Breast epithelium (tissue), 4 donors: Measurements from ENCODE around the gene L3MBTL2. TPM values are rescaled to one million over a fixed set of nuclear protein-coding genes. Genes with fewer than 3 reads are reported as not detected.

Experiments
- DNase-seq, 2 donors: peaks; one replicate each; pipeline ENCODE4 v3.0.0-alpha.2; 2019; ENCODE audit warnings: low spot score in 2 of 2
- H3K27ac ChIP-seq, 2 donors: fragments of 200-600 bp; sonication (generic) in 1 of 2; one replicate each; pipeline ENCODE4 v1.5.1; 2016 to 2019; ENCODE audit warnings: mild to moderate bottlenecking in 1 of 2
- H3K27me3 ChIP-seq, 2 donors: fragments of 200-600 bp; sonication (generic) in 1 of 2; one replicate each; pipeline versions ENCODE4 v1.5.1 to v1.6.0; 2017 to 2019; ENCODE audit warnings: control low read depth in 1 of 2, mild to moderate bottlenecking in 1 of 2
- H3K36me3 ChIP-seq: fragments of 200-600 bp; one replicate; pipeline ENCODE4 v1.5.1; 2019
- H3K4me1 ChIP-seq, 2 donors: fragments of 200-600 bp; sonication (generic); one replicate each; pipeline ENCODE4 v1.5.1; 2016 to 2019; ENCODE audit warnings: control low read depth in 1 of 2
- H3K4me3 ChIP-seq, 3 donors: fragments of 200-600 bp; sonication (generic); 1 replicate in 2 of 3; 2 replicates in 1 of 3; pipeline ENCODE4 v1.5.1; 2016 to 2019; ENCODE audit warnings: mild to moderate bottlenecking in 3 of 3, moderate library complexity in 2 of 3
- H3K9me3 ChIP-seq, 2 donors: fragments of 200-600 bp; sonication (generic) in 1 of 2; one replicate each; pipeline ENCODE4 v1.5.1; 2016 to 2019; ENCODE audit warnings: control low read depth in 1 of 2
- CTCF ChIP-seq, 3 donors: fragments of 450-650 bp; IDR thresholded peaks; one replicate each; pipeline ENCODE4 v1.5.1; 2016 to 2017; ENCODE audit warnings: antibody characterized with exemption in 3 of 3, mild to moderate bottlenecking in 3 of 3, moderate library complexity in 3 of 3
- POLR2A ChIP-seq: fragments of 450-650 bp; IDR thresholded peaks from one replicate; pipeline ENCODE4 v1.6.1; 2016; ENCODE audit warnings: antibody characterized with exemption, mild to moderate bottlenecking, moderate library complexity
- POLR2AphosphoS5 ChIP-seq, 3 donors: sonication (generic); formaldehyde crosslinking; IDR thresholded peaks; one replicate each; pipeline ENCODE4 v1.6.1; 2017; ENCODE audit warnings: antibody characterized with exemption in 3 of 3
- intact Hi-C: fragments of 100-400 bp; cut with DNase I; formaldehyde crosslinking; loops from one replicate; pipeline ENCODE4 v1.15.1; 2023; ENCODE audit warnings: low total_unique reads
- total RNA-seq, 3 donors: library from RNA; depleted of rRNA; stranded (reverse); fragments of >200 nt; gene quantifications; one replicate each; pipeline ENCODE4 v1.1.0, GENCODE V29; 2016

The L3MBTL2 gene
- total RNA-seq, 3 donors from 2014 or later: 13.1 to 22.5 (median 17.0) TPM

- Histone ChIP-seq H3K27me3 (no peaks in the 10 kb centered on the region), H3K9me3 (no peaks in the 10 kb centered on the region), H3K36me3 (no peaks in the 10 kb centered on the region), H3K4me1 (no peaks in the 10 kb centered on the region), H3K4me3 (peak overlapping the region; percentile 72 to 92 (median 77)), H3K27ac (peak overlapping the region; percentile 35 to 54)
- DNase-seq: peak in 1 of 2 donors; percentile 40
- intact Hi-C loops: no loop called here
- TF ChIP-seq POLR2AphosphoS5 (IDR thresholded peaks at IDR 0.05): no peak
Measured at GRCh38 chr22:41198027-41198580, 7.0 kb upstream of the L3MBTL2 start.

GRCh38 chr22:41201141-41201540 is 4.0 kb upstream of the L3MBTL2 start:
- Histone ChIP-seq H3K4me1 (no peaks in the 10 kb centered on the region), H3K27ac (no peak overlapping the region), H3K27me3 (no peaks in the 10 kb centered on the region), H3K36me3 (no peaks in the 10 kb centered on the region), H3K9me3 (no peaks in the 10 kb centered on the region), H3K4me3 (no peak overlapping the region)
- intact Hi-C loops: no loop called here
- TF ChIP-seq CTCF (IDR thresholded peaks at IDR 0.05) (no peak), POLR2AphosphoS5 (IDR thresholded peaks at IDR 0.05) (no peak), POLR2A (no peak)
- no peak for DNase-seq

GRCh38 chr22:41203118-41203517 is 2.0 kb upstream of the L3MBTL2 start:
- no peaks in the 10 kb centered on the region for H3K4me1 ChIP-seq
- no peak overlapping the region for H3K27ac ChIP-seq
- intact Hi-C loops: no loop called here
- H3K27me3 ChIP-seq: no peaks in the 10 kb centered on the region
- DNase-seq: no peak
- no peak overlapping the region for H3K4me3 ChIP-seq
- TF ChIP-seq POLR2A (no peak), POLR2AphosphoS5 (IDR thresholded peaks at IDR 0.05) (no peak), CTCF (IDR thresholded peaks at IDR 0.05) (no peak)
- H3K36me3 ChIP-seq: no peaks in the 10 kb centered on the region
- H3K9me3 ChIP-seq: no peaks in the 10 kb centered on the region

- Histone ChIP-seq H3K4me1 (no peaks in the 10 kb centered on the region), H3K4me3 (no peak overlapping the region), H3K27ac (no peak overlapping the region), H3K36me3 (no peaks in the 10 kb centered on the region), H3K27me3 (no peaks in the 10 kb centered on the region), H3K9me3 (no peaks in the 10 kb centered on the region)
- TF ChIP-seq CTCF (IDR thresholded peaks at IDR 0.05) (no peak), POLR2AphosphoS5 (IDR thresholded peaks at IDR 0.05) (no peak), POLR2A (no peak)
- intact Hi-C loops: no loop called here
- DNase-seq: no peak
Measured at GRCh38 chr22:41204066-41204465, 1.0 kb upstream of the L3MBTL2 start.

- H3K4me1 ChIP-seq: no peaks in the 10 kb centered on the region
- H3K9me3 ChIP-seq: no peaks in the 10 kb centered on the region
- no peaks in the 10 kb centered on the region for H3K36me3 ChIP-seq
- no peak overlapping the region for H3K4me3 ChIP-seq
- intact Hi-C loops: no loop called here
- no peak overlapping the region for H3K27ac ChIP-seq
- no peaks in the 10 kb centered on the region for H3K27me3 ChIP-seq
- TF ChIP-seq POLR2A (no peak), CTCF (IDR thresholded peaks at IDR 0.05) (no peak), POLR2AphosphoS5 (IDR thresholded peaks at IDR 0.05) (no peak)
- DNase-seq: no peak
Measured at GRCh38 chr22:41206719-41207118, 1.6 kb downstream of the L3MBTL2 start.

- no peak for DNase-seq
- H3K27me3 ChIP-seq: no peaks in the 10 kb centered on the region
- TF ChIP-seq POLR2A: no peak
- TF ChIP-seq POLR2AphosphoS5 (IDR thresholded peaks at IDR 0.05): no peak
- no peak for TF ChIP-seq CTCF (IDR thresholded peaks at IDR 0.05)
- no peak overlapping the region for H3K27ac ChIP-seq
- no peaks in the 10 kb centered on the region for H3K4me1 ChIP-seq
- no peaks in the 10 kb centered on the region for H3K36me3 ChIP-seq
- intact Hi-C loops: loop anchor here (10.0 kb wide), 1 partner anchor 119 kb away; no protein-coding TSS in a partner anchor
- H3K9me3 ChIP-seq: no peaks in the 10 kb centered on the region
- H3K4me3 ChIP-seq: no peak overlapping the region
Measured at GRCh38 chr22:41215409-41215808, 10.3 kb downstream of the L3MBTL2 start.
